Measurements from ENCODE around the gene ZNF79. TPM values are rescaled to one million over a fixed set of nuclear protein-coding genes. Genes with fewer than 3 reads are reported as not detected.

The ZNF79 gene
- total RNA-seq, 1 donor: 12.5 TPM

DNA sequence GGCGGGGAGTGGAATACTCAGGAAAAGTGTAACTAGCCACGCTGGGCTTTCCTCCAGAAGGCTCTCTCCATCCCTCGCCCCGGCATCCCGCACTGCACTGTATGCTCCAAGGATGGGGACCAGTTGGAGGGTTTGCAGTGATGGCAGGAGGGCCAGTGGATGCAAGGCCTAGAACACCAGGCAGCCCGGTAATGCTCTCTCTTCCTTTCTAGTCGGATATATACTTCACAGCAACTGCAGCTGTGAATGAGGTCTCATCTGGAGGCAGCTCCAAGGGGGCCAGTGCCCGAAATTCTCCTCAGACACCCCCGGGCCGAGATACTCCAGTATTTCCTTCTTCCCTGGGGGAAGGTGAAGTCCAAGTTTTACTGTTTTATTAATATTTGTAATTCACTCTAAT lies 37.2 kb upstream of the ZNF79 start:
- H3K4me3 ChIP-seq (ENCODE audit: low read depth, low read length): no peak overlapping the region
- DNase-seq (ENCODE audit: low read depth): no peak
- TF ChIP-seq, protein P1, sequence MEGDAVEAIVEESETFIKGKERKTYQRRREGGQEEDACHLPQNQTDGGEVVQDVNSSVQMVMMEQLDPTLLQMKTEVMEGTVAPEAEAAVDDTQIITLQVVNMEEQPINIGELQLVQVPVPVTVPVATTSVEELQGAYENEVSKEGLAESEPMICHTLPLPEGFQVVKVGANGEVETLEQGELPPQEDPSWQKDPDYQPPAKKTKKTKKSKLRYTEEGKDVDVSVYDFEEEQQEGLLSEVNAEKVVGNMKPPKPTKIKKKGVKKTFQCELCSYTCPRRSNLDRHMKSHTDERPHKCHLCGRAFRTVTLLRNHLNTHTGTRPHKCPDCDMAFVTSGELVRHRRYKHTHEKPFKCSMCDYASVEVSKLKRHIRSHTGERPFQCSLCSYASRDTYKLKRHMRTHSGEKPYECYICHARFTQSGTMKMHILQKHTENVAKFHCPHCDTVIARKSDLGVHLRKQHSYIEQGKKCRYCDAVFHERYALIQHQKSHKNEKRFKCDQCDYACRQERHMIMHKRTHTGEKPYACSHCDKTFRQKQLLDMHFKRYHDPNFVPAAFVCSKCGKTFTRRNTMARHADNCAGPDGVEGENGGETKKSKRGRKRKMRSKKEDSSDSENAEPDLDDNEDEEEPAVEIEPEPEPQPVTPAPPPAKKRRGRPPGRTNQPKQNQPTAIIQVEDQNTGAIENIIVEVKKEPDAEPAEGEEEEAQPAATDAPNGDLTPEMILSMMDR (IDR thresholded peaks at IDR 0.05; ENCODE audit: insufficient read depth, low read depth, low read length): no peak

DNA sequence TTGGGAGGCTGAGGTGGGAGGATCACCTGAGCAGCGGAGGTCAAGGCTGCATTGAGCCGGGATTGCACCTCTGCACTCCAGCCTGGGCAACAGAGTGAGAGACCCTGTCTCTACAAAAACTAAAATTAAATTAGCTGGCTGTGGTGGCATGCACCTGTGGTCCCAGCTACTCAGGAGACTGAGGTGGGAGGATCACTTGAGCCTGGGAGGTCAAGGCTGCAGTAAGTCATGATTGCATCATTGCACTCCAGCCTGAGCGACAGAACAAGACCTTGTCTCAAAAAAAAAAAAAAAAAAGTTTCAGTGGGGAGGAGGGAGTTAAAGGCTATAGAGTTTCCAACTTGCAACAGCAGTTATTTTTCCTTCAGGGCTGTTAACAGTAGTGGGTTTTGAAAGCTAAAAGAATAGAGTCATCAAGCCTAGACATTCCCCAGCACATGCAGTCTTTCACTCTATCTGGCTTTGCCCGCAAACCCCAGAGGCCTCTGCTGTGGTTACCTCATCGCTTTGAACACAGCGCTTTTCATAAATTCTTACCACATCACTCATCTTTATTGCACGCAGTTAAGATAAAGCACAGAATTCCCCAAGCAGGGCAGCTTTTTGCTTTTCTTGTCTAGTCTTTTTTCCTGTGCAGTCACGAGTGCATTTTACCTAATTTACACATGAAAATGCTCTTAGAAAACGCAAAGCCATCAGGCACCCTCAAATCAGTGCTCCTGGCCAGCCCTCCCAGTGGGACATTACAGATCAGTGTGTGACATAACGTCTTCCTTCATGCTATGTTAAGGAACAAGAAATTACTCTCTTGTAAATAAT lies 35.9 kb upstream of the ZNF79 start:
- TF ChIP-seq, protein P1 (IDR thresholded peaks at IDR 0.05; ENCODE audit: insufficient read depth, low read depth, low read length): no peak
- no peak overlapping the region for H3K4me3 ChIP-seq (ENCODE audit: low read depth, low read length)
- DNase-seq (ENCODE audit: low read depth): peak; percentile 98

DNA sequence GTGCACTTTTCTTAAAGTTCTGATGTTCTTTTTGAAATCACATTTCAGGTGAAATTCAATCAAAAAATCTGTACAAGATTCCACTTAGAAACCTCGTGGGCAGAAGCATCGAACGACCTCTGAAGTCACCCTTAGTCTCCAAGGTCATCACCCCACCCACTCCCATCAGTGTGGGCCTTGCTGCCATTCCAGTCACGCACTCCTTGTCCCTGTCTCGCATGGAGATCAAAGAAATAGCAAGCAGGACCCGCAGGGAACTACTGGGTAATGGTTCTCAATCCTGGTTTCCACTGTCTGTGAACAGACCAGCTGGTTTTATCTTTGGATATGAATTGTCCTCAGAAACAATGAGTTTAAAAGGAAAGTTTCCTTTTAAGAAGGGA lies 35.3 kb upstream of the ZNF79 start:
- no peak for DNase-seq (ENCODE audit: low read depth)
- no peak overlapping the region for H3K4me3 ChIP-seq (ENCODE audit: low read depth, low read length)
- TF ChIP-seq, protein P1 (IDR thresholded peaks at IDR 0.05; ENCODE audit: insufficient read depth, low read depth, low read length): no peak

DNA sequence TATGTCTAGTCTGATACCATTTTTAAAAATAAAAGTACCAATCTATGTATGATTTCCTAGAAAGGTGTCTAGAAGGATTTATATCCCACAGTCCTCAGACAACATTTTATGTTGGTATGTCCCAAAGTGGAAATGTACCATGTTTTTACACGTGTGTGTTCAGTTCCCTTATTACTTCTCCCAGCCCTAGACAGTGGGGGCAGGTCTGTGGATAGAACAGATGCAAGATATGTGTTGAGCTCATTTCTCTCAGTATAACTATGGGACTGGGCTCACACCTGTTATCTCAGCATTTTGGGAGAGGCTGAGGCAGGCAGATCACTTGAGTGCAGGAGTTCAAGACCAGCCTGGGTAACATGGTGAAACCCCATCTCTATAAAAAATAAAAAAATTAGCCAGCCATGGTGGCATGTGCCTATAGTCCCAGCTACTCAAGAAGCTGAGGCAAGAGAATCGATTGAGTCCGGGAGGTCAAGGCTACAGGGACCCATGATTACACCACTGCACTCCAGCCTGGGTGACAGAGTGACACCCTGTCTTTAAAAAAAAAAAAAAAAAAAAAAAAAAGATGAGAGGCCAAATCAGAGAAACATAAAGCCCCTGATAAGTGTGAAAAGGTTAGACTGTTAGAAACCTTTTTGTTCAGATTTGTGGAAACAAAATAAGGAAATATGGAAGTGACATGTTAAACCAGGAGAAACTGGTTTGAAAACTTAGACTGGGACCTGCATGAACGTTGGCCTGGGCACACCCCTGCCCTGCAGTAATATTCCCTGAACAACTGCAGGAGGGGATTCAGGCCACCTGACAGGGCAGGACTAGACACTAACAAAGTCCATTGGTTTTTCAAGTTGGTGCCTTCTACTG lies 34.6 kb upstream of the ZNF79 start:
- TF ChIP-seq, protein P1 (IDR thresholded peaks at IDR 0.05; ENCODE audit: insufficient read depth, low read depth, low read length): no peak

DNA sequence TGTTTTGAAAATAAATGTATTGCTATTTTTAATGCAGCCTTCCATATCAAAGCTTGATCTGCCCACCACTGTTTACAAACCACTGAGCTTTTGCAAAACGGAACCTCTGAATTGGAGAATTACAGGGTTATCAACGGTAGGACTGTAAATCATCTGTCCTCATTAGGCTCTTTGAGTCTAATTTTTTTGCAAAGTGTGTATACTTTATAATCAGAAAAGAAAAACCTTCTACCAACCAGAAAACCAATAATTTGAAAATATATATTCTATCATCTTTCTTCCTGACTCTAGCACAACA lies 34.0 kb upstream of the ZNF79 start:
- DNase-seq (ENCODE audit: low read depth): no peak
- TF ChIP-seq, protein P1 (IDR thresholded peaks at IDR 0.05; ENCODE audit: insufficient read depth, low read depth, low read length): no peak
- H3K4me3 ChIP-seq (ENCODE audit: low read depth, low read length): no peak overlapping the region

More for the DNA sequence above, 34.6 kb upstream of the ZNF79 start:
- no peak overlapping the region for H3K4me3 ChIP-seq (ENCODE audit: low read depth, low read length)
- DNase-seq (ENCODE audit: low read depth): no peak

DNA sequence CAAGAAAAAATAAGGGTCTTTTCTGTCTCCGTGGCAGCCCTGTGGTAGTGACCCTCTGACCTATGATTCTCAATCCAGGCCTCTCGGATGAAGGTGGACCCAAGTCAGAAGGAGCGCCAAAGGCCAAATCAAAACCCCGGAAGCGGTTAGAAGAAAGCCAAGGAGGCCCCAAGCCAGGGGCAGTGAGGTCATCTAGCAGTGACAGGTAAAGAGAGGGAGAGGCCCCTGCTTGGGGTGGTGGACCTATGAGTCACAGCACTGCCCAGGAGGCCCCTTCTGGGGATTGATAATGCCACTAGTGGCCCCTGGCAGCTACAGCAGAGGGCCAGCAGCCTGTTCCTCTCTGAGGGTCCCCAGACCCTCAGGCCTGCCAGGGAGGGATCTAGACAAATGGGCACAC lies 33.6 kb upstream of the ZNF79 start:
- TF ChIP-seq, protein P1 (IDR thresholded peaks at IDR 0.05; ENCODE audit: insufficient read depth, low read depth, low read length): no peak
- no peak overlapping the region for H3K4me3 ChIP-seq (ENCODE audit: low read depth, low read length)
- DNase-seq (ENCODE audit: low read depth): no peak

All from fibroblast of villous mesenchyme (primary cell).